ENCODE measurements around the gene PLPP1. TPM values are rescaled to one million over a fixed set of nuclear protein-coding genes. Genes with fewer than 3 reads are reported as not detected.

The PLPP1 gene
- total and polyA plus RNA-seq, 2 of the 8 experiments (the other 6 are each of a cell fraction or from before 2014, with no cell fraction given): 43.7 to 91.3 TPM

GRCh38 chr5:55558484-55558883 is 23.7 kb upstream of the PLPP1 start (continued):
- TF ChIP-seq CHD1 (IDR thresholded peaks at IDR 0.05; ENCODE audit: low read depth, low read length) (no peak), BRCA1 (IDR thresholded peaks at IDR 0.05; ENCODE audit: low read depth, low read length) (no peak), TEAD4 (IDR thresholded peaks at IDR 0.05; ENCODE audit: low read depth, low read length) (no peak), SIN3A (conservative IDR thresholded peaks at IDR 0.05 in 1 of 2, IDR thresholded peaks at IDR 0.05 in 1 of 2; ENCODE audit: low read depth in 1 of 2, low read length in 2 of 2) (no peak), KDM4A (IDR thresholded peaks at IDR 0.05; ENCODE audit: low read depth, low read length, severe bottlenecking) (no peak), JUND (IDR thresholded peaks at IDR 0.05; ENCODE audit: low read length) (no peak), JUN (IDR thresholded peaks at IDR 0.05; ENCODE audit: low read depth, low read length) (no peak), SIRT6 (IDR thresholded peaks at IDR 0.05; ENCODE audit: low read length) (no peak), RNF2 (IDR thresholded peaks at IDR 0.05; ENCODE audit: borderline replicate concordance, low read depth, low read length, missing control alignments, poor library complexity, severe bottlenecking) (no peak), ZNF274 (IDR thresholded peaks at IDR 0.05; ENCODE audit: borderline replicate concordance, extremely low read depth, low read length) (no peak), KDM5A (IDR thresholded peaks at IDR 0.05; ENCODE audit: low read length) (no peak), CREB1 (IDR thresholded peaks at IDR 0.05) (no peak), PHF8 (conservative IDR thresholded peaks at IDR 0.05; ENCODE audit: low read depth, low read length) (no peak), SIX5 (IDR thresholded peaks at IDR 0.05; ENCODE audit: low read depth, low read length) (no peak), POLR2A (IDR thresholded peaks at IDR 0.05; ENCODE audit: control extremely low read depth in 1 of 2, low read depth in 2 of 2, low read length in 2 of 2) (no peak)

All from H1 (cell line).